ENCODE data around the gene ERGIC3.
A peak's percentile ranks its signal among the peaks of the same experiment; 100 is the strongest.

Gene ERGIC3

GRCh38 chr20:35588397-35588796 is 46.5 kb downstream of the ERGIC3 start:
- FAIRE-seq: no peak

DNA sequence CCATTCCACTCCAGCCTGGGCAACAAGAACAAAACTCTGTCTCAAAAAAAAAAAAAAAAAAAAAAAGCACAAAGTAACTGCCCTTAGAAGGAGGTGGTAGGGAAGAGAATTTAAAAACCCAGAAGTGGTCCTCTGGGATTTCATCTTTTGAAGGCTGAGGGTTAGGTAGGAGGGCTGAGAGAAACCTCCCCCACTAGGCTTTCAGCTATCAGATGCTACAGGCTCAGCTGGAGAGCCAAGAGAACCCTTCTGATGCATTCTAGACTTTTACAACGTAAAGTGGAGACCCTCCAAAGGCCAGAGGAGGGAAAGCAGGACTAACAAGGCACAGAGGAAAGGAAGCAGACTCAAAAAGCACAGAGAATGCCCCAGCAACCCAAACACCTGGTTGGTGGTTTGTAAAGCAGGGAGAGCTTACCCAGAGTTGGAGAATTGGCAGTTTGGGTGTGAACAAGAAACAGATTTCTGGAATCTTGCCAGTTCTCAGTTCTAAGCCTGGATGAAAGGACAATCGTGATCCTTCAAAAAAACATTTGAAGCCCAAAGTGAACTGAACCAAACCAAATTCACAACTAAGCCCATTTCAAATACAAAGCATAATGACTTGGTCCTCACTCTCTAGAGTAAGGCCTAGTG is 50.6 kb downstream of the ERGIC3 start:
- FAIRE-seq (no peak), DNase-seq (ENCODE audit: extremely low spot score, insufficient read length, low read depth) (no peak)

More at GRCh38 chr20:35588397-35588796, 46.5 kb downstream of the ERGIC3 start:
- no peak for DNase-seq (ENCODE audit: extremely low spot score, insufficient read length, low read depth)

- DNase-seq (ENCODE audit: extremely low spot score, insufficient read length, low read depth) (no peak), FAIRE-seq (no peak)
Measured at GRCh38 chr20:35595456-35595855, 53.6 kb downstream of the ERGIC3 start.

DNA sequence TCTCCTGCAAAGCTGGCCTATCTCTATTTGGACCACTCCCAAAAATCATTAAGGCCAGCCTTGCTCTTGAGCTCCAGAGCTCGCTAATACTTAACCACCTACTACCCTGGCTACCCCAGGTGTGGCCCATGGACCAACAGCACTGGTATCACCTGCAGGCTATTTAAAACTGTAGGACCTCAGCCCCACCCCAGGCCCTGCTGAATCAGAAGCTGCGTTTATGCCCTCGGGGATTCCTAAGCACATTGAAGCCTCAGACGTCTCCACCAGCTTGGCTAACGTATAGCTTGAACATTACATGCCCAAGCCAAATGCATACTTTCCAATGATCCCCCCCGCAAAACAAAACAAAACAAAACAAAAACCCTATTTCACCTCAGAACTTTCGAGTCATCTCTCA is 54.0 kb downstream of the ERGIC3 start:
- FAIRE-seq (no peak), DNase-seq (ENCODE audit: extremely low spot score, insufficient read length, low read depth) (no peak)

DNA sequence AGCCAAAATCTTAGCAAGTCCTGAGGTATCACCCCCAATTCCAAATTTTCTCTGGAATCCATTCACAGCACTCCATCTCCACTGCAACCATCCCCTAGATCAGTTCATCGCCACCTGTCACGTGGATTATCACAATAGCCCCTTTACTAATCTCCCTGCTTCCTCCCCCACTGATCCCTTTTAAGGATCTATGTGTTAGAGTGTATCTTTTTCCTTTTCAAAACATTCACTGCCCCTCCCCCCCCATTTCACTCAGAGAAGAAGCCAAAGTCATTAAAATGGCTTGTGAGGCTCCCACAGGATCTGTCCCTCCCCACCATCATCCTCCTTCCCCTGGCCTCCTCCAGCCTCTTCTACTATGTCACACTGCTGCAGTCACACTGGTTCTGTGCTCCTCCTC is 55.3 kb downstream of the ERGIC3 start:
- FAIRE-seq (no peak), DNase-seq (ENCODE audit: extremely low spot score, insufficient read length, low read depth) (no peak)

GRCh38 chr20:35598476-35598875 is 56.6 kb downstream of the ERGIC3 start:
- FAIRE-seq (no peak), DNase-seq (ENCODE audit: extremely low spot score, insufficient read length, low read depth) (no peak)

- no peak for FAIRE-seq
- no peak for DNase-seq (ENCODE audit: extremely low spot score, insufficient read length, low read depth)
Measured at GRCh38 chr20:35598899-35599775, 57.3 kb downstream of the ERGIC3 start.

DNA sequence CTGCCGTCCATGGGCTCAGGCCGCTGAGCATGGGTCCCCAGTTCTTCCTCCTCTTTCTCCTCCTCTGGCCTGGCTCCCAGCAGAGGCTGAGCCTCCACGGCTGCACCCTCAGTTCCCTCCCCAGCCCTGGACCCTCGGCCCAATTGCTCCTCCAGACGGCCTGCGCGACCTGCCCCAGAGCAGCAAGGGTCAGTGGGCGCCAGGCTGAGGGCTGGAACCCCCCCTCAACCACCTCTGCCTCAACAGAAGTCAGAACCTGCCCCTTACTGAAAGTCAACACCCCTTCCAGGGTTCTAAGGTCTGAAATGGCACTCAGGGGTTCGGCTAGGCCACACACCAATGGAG is 57.9 kb downstream of the ERGIC3 start:
- FAIRE-seq (no peak), DNase-seq (ENCODE audit: extremely low spot score, insufficient read length, low read depth) (no peak)

DNA sequence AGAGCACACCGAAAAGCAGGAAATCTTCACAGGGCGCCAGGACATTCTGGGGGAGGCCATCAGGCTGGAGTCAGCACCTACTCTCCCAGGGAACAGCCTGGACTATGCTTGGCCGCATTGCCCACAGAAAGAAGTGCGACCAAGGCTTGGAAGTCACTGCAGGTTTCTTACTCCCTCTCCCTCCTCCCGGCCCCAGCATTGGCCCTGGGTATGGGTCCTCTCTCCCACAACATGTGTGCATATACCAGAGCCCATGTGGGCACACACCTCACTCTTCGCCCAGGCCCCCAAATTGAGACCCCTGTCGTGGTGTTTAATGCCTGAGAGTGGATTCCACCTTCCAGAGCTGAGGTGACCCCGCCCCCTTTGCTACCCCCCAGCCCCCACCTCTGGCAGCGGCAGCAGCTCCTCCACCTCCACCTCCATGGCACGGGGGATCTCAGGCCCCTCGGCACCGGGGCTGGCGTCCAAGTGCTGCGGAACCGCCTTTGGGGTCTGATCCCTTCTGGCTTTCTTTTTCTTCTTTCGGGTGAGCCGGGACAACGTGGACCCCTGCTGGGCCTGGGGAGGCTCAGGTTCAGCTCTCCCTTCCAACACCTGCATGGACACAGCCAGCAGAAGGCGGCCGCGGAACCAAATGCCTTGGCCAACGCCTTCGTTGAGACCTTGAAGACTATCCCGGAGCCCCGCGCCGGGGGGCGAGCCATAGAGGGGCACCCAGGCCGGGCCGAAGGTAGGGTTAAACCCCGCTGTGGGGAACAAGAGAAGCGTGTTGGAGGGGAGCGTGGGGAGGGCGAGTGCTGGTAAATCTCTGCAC is 58.5 kb downstream of the ERGIC3 start:
- no peak for FAIRE-seq
- no peak for DNase-seq (ENCODE audit: extremely low spot score, insufficient read length, low read depth)

DNA sequence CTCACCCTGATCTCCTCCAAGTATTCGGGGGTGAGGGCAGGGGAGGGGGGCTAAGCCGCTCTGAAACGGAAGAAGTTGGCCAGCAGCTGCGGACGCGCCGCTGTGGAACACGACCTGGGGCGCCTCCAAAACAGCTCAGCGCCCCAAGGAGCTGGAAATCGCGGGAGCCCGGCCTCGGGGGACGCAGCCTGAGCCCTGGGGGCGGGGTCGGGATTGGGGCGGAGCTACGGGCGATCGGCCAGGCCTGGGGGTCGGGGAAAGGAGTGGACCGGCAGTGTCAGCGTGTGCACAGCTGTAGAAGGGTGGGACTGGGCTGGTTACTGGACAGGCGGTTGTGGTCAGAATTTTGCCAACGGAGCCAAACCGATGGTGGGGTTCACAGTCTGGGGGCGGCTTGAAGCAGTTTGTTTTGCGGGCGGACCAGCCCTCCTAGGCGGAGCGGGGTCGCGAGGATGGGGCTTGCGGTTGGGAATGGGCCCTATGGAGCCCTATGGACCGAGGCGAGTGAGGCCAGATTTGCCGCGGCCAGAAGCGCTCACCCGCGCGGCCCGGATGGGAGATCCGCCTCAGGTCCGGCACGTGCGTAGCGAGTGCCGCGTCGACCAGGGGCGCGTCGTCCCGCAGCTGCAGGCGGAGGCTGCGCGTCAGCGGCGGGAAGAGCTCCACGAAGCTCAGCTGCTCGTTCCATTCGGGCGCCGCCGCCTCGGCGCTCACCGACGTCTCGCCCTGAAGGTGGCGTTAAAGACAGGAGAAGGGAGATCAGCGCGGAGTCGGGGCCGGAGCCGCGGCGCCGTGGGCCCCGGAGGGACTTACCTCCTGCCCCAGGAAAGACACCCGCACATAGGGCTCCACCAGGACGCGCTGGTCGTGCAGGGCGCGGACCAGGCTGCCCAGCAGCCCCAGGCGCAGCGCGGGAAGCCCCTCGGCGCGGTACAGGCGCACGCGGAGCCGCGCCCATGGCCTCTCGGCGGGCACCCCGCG is 59.4 kb downstream of the ERGIC3 start:
- FAIRE-seq (peak; percentile 58), DNase-seq (ENCODE audit: extremely low spot score, insufficient read length, low read depth) (peak; percentile 61)

DNA sequence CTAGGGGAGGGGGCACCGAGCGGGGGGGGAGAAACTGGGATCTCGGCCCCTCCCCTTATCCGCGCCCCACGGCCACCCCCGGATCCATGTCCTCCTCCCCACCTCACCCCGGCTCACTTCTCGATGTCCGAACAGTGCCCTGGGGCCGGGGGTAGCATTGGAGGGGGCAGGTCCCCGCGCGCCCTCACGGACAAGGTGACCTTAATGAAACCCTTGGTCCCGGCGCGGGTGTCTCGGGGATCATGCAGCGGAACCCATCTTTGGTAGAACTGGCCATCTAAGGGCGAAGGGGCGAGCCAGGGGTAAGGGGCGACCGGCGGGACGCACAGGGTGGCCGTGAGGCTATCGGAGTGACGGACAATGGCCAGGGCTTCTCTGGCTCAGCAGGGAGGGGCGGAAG is 60.1 kb downstream of the ERGIC3 start:
- no peak for FAIRE-seq
- DNase-seq (ENCODE audit: extremely low spot score, insufficient read length, low read depth): no peak

- DNase-seq (ENCODE audit: extremely low spot score, insufficient read length, low read depth) (no peak), FAIRE-seq (no peak)
Measured at GRCh38 chr20:35602851-35603495, 61.1 kb downstream of the ERGIC3 start.

DNA sequence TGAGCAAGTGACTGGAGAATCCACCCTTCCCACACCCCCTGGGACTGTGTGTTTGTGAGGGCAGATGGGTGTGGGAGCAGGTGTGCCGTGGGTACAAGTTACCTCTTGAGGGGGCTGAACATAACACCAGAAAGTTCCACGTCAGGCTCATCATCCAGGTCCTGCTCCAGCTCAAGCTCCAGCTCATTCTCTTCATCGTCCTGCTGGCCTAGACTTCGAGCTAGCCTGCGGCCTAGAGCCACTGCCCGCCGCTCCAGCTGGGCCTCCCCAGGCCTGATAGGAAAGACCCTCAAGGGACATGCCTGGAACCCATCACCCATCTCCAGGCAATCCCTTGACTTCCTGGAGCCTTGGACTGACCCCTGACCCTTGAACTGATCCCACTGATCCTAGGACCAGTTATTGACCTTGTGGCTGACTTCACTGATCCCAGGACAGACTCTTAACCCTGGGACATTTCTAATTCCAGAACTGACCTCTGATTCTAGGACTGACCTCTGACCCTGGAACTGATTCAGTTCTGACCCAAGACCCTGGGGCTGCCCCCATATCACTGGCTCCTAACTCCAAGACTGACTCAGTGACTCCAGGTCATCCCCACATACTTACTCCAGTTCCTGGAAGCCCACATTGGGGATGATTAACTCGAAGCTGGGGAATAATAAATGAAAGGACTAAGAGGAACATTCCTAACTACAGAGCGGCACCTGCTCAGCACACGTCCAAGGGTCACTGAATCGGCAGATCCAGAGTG is 62.0 kb downstream of the ERGIC3 start:
- DNase-seq (ENCODE audit: extremely low spot score, insufficient read length, low read depth): no peak
- no peak for FAIRE-seq

DNA sequence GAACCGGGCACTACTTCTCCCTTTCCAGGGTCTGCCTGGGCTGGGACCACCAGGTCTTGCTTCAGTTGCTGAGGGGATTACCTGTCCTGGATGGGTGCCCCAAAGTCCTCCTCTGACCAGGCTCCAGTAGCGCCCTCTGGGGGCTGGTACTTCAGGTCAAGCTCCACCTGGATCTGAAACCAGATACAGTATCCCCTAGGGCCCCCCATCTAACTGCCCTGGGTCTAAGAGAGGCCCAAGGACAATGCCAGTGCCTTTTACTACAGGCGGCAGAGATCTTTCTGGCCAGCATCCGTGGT is 62.5 kb downstream of the ERGIC3 start:
- FAIRE-seq: no peak
- no peak for DNase-seq (ENCODE audit: extremely low spot score, insufficient read length, low read depth)

DNA sequence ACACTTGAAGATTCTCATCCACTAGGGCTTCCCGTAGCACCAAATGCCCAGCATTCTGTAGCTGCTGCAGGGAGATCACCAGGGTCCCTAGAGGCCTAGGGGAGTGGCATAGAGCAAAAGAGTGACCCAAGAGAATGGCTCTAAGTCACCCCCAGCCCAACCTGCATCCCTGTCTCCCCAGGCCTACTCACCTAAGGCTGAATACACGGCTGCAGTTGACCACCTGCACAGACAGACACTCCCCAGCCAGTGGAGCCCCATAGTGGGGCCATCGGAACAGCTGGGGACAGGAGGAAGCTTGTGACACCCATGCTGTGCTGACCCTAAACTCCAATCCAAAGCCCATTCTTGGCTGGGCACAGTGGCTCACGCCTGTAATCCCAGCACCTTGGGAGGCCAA is 64.2 kb downstream of the ERGIC3 start:
- FAIRE-seq (no peak), DNase-seq (ENCODE audit: extremely low spot score, insufficient read length, low read depth) (no peak)
